Retinal pigment epithelial cell (primary cell): ENCODE results near the gene LPO.

Source experiments
- DNase-seq: peaks from one replicate; pipeline ENCODE4 v3.0.0-alpha.2; 2010; ENCODE audit warnings: low read depth
- H3K4me3 ChIP-seq: 2 replicates; pipeline ENCODE4 v1.5.1; 2011; ENCODE audit warnings: mild to moderate bottlenecking, low read length, control low read depth, moderate library complexity
- TF ChIP-seq, protein P1 (sequence below): conservative IDR thresholded peaks from 2 replicates; pipeline ENCODE4 v1.5.1; 2011; ENCODE audit warnings: low read depth, low read length, control low read depth, inconsistent platforms

LPO gene

DNA sequence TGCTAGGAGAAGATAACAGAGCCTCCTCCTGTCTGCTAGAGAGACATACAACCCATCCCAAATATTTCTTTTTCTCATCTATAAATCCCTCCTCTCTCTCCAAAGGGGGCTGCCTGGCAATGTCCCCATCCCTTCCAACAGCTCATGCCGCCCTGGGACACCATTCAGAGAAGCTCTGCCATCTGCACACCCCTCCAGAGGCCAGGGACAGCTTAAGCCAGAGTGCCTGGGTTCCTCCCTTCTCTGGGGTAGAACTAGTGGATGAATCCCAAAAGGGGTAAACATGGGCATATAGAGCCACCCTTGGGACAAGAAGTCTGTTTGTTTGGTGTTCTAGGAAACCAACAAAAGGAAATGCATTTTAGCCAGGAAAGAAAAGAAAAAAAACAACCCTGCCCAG, 2.6 kb upstream of the LPO start:
- TF ChIP-seq, protein P1, sequence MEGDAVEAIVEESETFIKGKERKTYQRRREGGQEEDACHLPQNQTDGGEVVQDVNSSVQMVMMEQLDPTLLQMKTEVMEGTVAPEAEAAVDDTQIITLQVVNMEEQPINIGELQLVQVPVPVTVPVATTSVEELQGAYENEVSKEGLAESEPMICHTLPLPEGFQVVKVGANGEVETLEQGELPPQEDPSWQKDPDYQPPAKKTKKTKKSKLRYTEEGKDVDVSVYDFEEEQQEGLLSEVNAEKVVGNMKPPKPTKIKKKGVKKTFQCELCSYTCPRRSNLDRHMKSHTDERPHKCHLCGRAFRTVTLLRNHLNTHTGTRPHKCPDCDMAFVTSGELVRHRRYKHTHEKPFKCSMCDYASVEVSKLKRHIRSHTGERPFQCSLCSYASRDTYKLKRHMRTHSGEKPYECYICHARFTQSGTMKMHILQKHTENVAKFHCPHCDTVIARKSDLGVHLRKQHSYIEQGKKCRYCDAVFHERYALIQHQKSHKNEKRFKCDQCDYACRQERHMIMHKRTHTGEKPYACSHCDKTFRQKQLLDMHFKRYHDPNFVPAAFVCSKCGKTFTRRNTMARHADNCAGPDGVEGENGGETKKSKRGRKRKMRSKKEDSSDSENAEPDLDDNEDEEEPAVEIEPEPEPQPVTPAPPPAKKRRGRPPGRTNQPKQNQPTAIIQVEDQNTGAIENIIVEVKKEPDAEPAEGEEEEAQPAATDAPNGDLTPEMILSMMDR, result no peak
- H3K4me3 ChIP-seq, result no peak overlapping the region
- DNase-seq, result no peak

- TF ChIP-seq, protein P1, result no peak
- no peak for DNase-seq
- H3K4me3 ChIP-seq, result no peak overlapping the region
Observed at GRCh38 chr17:58236394-58236793, 2.0 kb upstream of the LPO start.

DNA sequence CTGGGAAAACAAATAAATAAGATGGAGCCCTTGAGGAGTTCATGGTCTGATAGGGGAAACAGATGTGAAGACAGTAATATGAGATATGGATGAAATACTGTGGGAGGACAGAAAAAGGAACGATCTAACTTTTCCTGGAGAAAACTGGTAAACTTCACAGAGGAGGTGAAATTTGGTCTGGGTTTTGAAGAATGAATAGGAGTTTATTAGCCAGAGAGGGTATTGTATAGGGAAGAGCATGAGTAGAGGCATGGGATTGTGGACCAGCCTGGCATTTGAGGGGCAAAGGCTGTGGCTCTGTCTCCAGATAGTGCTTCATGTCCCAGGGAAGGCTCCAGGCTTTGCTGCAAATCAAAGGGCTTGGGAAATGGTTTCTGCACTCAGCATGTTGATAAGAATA, 1.6 kb downstream of the LPO start:
- TF ChIP-seq, protein P1, result no peak
- no peak overlapping the region for H3K4me3 ChIP-seq
- DNase-seq, result no peak

DNA sequence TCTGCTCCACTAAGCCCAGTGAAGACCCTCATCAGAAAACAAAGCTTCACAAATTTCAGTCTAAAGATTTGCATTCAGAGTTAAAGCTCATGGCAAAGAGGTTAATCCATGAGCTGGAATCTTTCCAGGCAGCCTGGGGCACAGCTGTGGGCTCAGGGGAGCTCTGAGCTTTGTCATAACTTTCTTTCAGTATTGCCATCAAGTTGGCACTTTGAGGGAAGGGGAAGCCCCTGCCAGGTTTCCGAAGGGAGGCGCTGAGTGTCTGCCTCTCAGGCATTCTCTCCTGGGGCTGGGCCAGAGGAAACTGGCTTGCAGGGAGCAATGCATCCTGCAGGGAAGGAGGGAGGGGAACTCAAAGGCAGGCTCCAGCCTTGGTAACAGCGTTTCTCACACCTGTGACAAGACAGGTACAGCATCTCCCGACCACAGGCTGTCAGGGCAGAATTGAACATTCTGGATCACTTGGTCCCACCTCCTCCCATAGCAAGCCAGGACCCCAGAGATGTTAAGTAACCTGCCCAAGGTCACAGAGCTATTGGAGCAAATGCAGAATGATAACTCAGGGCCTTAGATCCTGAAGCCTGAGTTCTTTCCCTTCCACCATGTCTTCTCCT, 3.9 kb downstream of the LPO start:
- H3K4me3 ChIP-seq, result no peak overlapping the region
- TF ChIP-seq, protein P1, result no peak
- no peak for DNase-seq

- TF ChIP-seq, protein P1, result no peak
- DNase-seq, result no peak
- H3K4me3 ChIP-seq, result no peak overlapping the region
Observed at GRCh38 chr17:58244963-58245362, 6.6 kb downstream of the LPO start.

DNA sequence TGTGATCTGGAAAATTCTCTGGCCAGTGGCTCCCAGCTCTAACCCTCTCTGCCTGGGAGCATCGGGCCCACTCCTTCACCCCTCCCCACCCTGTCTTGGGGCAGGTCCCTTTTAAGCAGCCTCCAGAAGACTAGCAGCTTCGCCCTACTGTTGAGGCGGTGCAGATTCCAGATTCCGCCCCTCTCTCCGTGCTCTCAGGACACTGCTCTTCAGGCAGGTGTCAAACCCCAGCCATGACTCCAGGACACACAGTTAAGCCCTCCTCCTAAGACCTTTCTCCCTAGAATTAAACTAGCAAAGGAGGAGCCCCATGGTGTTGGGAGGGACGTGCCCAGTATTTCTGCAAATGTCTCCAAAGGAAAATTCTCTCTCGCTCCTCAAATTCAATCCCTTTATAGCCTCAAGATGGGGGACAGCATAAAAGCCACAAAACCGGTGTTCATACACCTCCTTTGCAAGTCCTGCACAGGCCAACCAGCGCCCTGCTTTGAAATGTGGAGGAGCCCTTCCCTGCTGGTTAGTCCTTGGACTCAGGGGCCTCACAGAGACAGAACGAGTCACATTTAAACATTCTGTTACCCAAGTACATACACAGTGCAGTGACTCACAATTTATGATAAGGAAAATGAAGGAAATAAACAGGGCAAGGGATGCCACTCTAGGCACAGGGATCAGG, 7.2 kb downstream of the LPO start:
- TF ChIP-seq, protein P1, result no peak
- DNase-seq, result no peak
- no peak overlapping the region for H3K4me3 ChIP-seq

DNA sequence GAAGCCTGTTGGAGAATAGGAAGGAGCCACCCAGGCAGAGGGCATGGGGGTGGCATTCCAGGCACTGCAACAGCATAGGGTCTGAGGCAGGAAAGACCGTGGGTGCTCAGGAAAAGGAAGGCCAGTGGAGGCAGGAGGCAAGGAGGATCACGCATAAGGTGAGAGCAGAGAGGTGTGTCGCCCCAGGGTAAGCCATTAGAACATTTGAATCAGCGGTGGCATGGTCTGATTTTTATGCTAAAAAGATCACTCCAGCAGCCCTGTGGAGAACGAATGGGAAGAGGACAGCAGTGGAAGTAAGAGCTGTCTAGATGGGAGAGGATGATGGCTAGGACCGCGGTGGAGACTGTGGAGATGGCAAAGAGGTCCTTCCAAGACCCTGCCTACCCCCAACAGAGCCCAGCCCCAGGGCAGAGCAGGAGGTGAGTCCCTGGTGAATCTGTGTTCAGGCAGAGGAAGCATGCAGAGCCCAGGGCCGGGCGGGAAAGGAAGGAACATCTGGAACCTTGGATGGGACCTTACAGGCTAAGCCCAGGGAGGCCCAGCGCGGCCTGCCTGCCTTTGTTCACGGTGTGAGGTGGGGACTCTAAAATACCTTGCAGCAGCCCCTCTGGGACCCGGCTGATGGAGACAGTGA, 7.8 kb downstream of the LPO start:
- no peak overlapping the region for H3K4me3 ChIP-seq
- DNase-seq, result no peak
- TF ChIP-seq, protein P1, result no peak
